UCSD-AML1 (cell line): Measurements from ENCODE around the gene MATN1.

Source experiments
- DNase-seq: peaks from one replicate; lab custom pipeline; 2025; ENCODE audit not compliant: unreplicated experiment; lab: John Stamatoyannopoulos, UW

The MATN1 gene

GRCh38 chr1:30758121-30758688 is 34.8 kb upstream of the MATN1 start:
- no peak for DNase-seq

DNA sequence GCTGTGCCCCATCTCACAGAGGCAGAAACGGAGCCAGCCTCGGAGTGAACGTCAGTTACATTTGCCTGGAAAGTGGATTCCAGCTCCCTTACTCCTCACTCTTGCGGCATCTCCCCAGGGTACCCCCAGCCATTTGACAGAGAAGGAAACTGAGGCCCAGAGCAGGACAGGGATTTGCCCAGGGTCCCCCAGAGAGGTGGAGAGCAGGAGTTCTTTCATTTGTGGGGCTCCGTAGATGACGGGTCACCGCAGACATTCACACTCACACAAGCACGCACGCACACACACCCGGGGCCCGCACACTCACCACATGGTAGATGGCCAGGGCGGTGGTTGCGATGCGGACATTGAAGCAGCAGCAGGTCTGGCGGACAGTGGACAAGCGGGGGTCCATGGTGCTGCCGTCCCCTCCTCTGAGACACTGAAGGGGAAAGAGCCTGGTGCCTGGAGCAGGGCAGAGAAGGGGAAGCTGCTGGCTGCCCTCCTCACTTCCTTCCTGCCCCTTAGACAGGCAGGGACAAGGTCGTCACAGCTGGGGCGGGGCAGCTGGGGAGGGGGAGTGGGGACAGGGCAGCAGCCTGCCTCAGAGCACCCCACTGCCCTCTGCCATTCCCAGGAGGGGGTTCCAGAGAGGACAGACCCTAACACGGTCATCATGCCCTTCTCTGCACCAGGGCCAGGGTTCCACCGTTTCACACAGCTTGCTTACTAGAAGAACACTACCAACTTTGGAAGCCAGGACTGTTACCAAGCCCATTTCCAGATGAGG is 34.2 kb upstream of the MATN1 start, which contains the start of gene LAPTM5:
TSS of gene LAPTM5 (minus strand) at position 423 of the 769 bp plus-strand sequence. CDS start at position 394, 29 bp downstream.
- peak; percentile 84 for DNase-seq

- DNase-seq, result peak; percentile 87
Observed at GRCh38 chr1:30756545-30757351, 33.4 kb upstream of the MATN1 start.

DNA sequence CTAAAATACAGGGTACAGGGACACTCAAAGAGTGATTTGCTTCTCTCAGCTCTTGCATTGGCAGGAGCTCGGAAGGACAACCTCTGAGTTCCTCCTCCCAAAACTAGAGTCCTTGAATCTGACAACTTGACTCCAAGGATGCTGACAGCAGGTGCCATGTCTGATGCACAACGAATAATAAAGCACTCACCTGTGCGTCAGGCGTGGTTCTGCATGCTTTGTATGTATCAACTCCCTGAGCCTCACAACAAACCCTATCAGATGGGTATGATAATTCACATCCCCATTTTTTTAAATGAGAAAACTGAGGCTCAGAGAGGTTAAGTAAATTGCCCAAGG is 32.8 kb upstream of the MATN1 start:
- no peak for DNase-seq

GRCh38 chr1:30755746-30756145 is 32.4 kb upstream of the MATN1 start:
- DNase-seq, result no peak

DNA sequence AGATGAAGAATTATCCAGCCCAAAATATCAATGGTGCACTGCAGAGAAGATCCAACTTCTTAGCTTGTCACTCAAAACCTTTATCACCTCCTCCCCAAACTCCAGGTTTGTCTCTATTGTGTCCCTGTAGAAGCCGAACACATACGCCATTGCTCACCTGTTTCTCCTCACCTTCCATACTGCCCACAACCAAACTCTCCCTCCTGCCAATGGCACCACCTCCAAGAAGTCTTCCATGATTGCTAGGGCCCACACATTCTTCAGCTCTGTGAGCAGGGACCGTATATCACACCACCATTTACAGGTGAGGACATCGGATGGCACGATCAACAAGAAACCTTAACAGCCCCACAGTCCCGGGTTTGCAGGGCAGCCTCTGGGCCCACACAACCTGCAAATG is 31.9 kb upstream of the MATN1 start:
- DNase-seq, result no peak

DNA sequence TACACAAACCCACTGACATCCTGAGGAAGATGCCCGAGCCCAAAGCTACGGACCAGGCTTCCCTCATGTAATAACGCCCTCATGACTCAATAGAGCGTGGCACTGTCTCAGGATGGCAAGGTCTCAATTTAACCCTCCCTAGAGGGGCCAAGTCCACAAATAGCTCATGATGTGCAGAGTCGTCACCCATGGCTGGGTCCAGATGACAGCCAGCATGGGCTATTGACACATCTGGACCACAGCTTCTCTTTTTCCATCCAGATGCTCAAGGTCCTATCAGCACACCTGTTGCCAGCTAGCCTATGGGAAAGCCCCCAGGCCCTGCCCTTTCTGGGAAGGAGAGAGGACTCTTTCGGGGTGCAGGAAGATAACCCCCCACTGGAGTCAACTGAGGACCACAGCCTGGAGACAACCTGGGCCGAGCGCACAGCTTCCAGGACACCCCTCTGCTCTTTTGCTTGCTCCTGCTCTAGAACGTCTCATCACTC is 31.3 kb upstream of the MATN1 start:
- DNase-seq, result no peak

- DNase-seq, result no peak
Observed at GRCh38 chr1:30753660-30754123, 30.3 kb upstream of the MATN1 start.

- DNase-seq, result no peak
Observed at GRCh38 chr1:30753118-30753517, 29.7 kb upstream of the MATN1 start.

DNA sequence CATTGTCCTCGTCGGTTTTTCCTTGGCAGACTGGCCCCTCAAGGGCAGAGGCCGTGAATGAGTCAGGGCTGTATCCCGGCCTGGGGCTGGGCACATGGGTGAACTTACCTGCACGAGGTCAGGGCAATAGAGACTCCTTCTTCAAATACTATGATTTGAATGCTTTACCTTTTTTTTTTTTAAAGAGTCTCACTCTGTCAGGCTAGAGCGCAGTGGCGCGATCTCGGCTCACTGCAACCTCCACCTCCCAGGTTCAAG is 29.2 kb upstream of the MATN1 start:
- DNase-seq, result no peak

- DNase-seq, result no peak
Observed at GRCh38 chr1:30751830-30752650, 28.7 kb upstream of the MATN1 start.

DNA sequence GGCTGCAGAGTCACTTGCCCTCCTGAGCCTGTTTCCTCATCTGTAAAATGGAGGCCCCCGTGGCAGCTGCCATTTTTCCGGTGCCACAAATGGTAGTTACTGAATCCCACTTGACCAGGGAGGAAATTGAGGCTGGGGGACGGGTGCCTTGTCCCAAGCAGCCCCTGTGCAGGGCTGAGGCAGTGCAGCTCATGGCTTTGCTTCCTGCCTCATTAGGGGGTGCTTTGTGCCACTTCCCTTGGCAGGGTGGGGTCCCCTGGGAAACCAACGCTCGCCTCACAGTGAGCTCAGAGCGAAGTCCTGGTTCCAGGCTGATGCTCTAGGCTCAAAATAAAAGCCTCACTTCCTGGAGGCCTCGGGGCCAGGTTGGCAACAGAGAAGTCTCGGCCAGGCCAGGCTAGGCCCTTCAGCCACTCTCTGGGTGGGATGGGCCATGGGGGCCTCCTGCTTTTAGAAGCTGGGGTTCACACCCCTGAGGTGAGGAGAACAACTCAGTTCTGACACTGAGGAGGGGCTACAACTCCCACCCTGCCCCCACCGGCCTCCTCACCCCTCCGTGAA is 27.4 kb upstream of the MATN1 start:
- no peak for DNase-seq

DNA sequence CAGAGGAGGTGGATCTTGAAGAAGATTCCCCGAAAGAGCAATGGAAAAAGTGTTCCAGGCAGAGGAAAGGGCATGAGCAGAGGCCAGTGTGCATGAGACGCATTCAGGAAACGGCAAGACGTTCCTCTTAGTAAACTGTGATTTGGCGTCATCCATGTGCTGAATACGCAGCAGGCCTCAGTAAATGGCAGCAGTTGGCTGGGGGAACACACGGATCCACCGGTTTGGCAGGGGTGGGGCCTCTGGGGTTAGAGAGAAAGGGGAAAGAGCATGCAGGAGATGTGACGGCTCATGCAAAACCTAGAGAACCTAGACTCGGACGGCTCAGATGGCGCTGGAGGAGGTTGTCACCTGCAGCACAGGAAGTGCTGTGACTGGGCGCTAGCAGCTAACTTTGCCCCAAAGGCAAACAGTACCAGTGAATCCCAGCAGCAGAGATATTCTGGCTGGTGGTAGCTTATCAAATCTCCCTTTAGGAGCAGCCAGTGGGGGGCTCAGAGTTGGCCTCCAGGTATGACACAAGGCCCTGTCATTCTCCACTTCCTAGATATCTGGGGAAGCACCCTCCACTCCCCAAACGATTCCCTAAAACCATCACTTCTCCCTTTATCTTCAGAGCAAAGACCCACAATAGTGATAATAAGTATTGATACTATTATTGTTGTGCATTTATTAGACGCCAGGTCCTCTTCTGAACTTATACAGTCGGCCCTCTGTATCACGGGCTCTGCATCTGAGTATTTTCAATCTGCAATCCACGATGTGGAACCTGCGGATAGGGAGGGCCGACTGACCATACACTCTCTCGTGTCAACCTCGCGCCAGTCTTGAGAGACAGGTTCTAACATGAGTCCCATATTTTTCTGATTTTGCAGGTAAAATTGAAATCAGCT is 26.6 kb upstream of the MATN1 start:
- DNase-seq, result no peak

GRCh38 chr1:30748699-30749401 is 25.5 kb upstream of the MATN1 start:
- DNase-seq, result no peak

DNA sequence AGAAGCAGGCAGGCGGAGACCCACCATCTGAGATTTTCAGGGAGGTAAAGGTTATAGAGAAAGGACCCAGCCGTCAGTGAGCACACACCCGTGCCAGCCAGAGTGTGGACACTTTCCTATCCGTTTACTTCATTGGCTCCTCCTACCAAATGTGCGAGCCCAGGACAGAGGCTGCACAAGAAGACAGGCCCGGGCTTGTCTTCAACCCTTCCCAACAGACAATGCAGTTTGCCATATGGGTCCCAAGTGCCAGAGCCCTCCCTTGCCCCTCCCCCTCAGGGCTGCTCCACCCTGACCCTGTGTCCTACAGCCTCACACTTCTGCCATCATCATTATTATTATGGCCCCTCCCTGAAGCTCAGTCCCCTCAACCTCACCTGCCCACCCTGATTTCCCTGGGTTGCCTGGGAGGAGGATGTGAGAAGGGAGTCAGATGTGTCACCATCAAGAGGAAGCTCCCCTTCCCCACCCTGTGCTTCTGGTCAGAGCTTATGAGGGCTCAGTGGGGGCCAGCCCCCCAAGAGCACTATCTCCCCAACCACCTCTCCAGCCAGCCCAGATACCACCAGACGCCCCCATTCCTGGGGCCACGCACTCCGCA is 24.8 kb upstream of the MATN1 start:
- DNase-seq, result no peak

GRCh38 chr1:30747033-30748008 is 23.9 kb upstream of the MATN1 start:
- DNase-seq, result no peak

GRCh38 chr1:30746212-30747032 is 23.0 kb upstream of the MATN1 start:
- no peak for DNase-seq
